K562 (cell line): ENCODE measurements around the gene ESPN. TPM values are rescaled to one million over a fixed set of nuclear protein-coding genes. Genes with fewer than 3 reads are reported as not detected.

Experiments used
- CBFA2T3 ChIP-seq: fragments of 450-650 bp; IDR thresholded peaks from 2 replicates; pipeline ENCODE4 v1.6.1; 2017
- FOXA3 ChIP-seq, 2 experiments: fragments of 450-650 bp in 1 of 2; sonication (generic) in 1 of 2; formaldehyde crosslinking; IDR thresholded peaks in 1 of 2; conservative IDR thresholded peaks in 1 of 2; 2 replicates each; pipeline versions ENCODE4 v1.4.0 to v1.8.0; 2020 to 2022; ENCODE audit warnings: mild to moderate bottlenecking in 2 of 2, missing genetic modification reagents in 1 of 2
- HMG20B ChIP-seq: fragments of 250-450 bp; sonication (Bioruptor Pico); IDR thresholded peaks from 2 replicates; pipeline ENCODE4 v1.5.0; 2021; ENCODE audit warnings: mild to moderate bottlenecking
- HSF4 ChIP-seq: fragments of 250-450 bp; sonication (Bioruptor Pico); IDR thresholded peaks from 2 replicates; pipeline ENCODE4 v2.1.2; 2022; ENCODE audit warnings: mild to moderate bottlenecking, moderate library complexity, borderline replicate concordance
- IFI16 ChIP-seq: fragments of 250-450 bp; sonication (Bioruptor Pico); IDR thresholded peaks from 2 replicates; pipeline ENCODE4 v2.1.2; 2022; ENCODE audit warnings: mild to moderate bottlenecking, inconsistent platforms
- JUND ChIP-seq, 2 experiments: IDR thresholded peaks; 2 replicates in 1 of 2; 3 replicates in 1 of 2; pipeline ENCODE4 v1.6.1; 2011; ENCODE audit warnings: borderline replicate concordance in 2 of 2, low read depth in 2 of 2, low read length in 2 of 2, improper control_type of control experiment in 1 of 2, missing biosample characterization in 1 of 2, missing genetic modification characterization in 1 of 2, missing genetic modification reagents in 1 of 2
- NONO ChIP-seq, 2 experiments: fragments of 200-400 bp in 1 of 2; fragments of 450-650 bp in 1 of 2; formaldehyde crosslinking in 1 of 2; IDR thresholded peaks; 2 replicates each; pipeline ENCODE4 v1.6.1; 2017; ENCODE audit warnings: low read depth in 2 of 2, mild to moderate bottlenecking in 2 of 2, moderate library complexity in 2 of 2, low read length in 1 of 2
- OTX1 ChIP-seq: fragments of 450-650 bp; formaldehyde crosslinking; IDR thresholded peaks from 2 replicates; pipeline ENCODE4 v1.4.0; 2022; ENCODE audit warnings: mild to moderate bottlenecking
- RCOR1 ChIP-seq, 2 experiments: IDR thresholded peaks; 2 replicates each; pipeline ENCODE4 v1.6.1; 2012; ENCODE audit warnings: low read depth in 2 of 2, low read length in 2 of 2, borderline replicate concordance in 1 of 2, improper control_type of control experiment in 1 of 2
- ZFP1 ChIP-seq: fragments of 450-650 bp; formaldehyde crosslinking; IDR thresholded peaks from 2 replicates; pipeline ENCODE4 v1.4.0; 2020; ENCODE audit warnings: mild to moderate bottlenecking, mixed read lengths
- ZNF586 ChIP-seq: fragments of 450-650 bp; formaldehyde crosslinking; conservative IDR thresholded peaks from 2 replicates; pipeline ENCODE4 v1.4.0; 2020; ENCODE audit warnings: mild to moderate bottlenecking, moderate library complexity
- polyA plus RNA-seq, 8 experiments: library from polyadenylated mRNA; depleted of rRNA in 4 of 8; stranded (reverse) in 5 of 8; unstranded in 3 of 8; fragments of >200 nt; fragmentation: Nextera tagmentation in 2 of 8; fragmentation: Illumina TruSeq in 1 of 8; extraction: Ambion mirVana in 2 of 8; extraction: Trizol in 1 of 8; gene quantifications; 2 replicates each; pipeline versions ENCODE4 v1.2.1 to v1.2.3, GENCODE V29; 2011 to 2014; ENCODE audit warnings: inconsistent platforms in 1 of 8, missing spikeins in 1 of 8
- total RNA-seq, 7 experiments: library from RNA; depleted of rRNA in 6 of 7; stranded (reverse); fragments of >200 nt in 6 of 7; fragmentation: Illumina TruSeq in 2 of 7; extraction: Trizol in 2 of 7; gene quantifications; 2 replicates each; pipeline versions ENCODE4 v1.2.1 to v1.2.3, GENCODE V29; 2011 to 2021; ENCODE audit warnings: low replicate concordance in 1 of 7
- TF ChIP-seq, protein P1 (sequence below), 2 experiments: fragments of 450-650 bp; conservative IDR thresholded peaks; 2 replicates each; pipeline ENCODE4 v1.6.1; 2017; ENCODE audit warnings: mild to moderate bottlenecking in 2 of 2, moderate library complexity in 2 of 2
- TF ChIP-seq, protein P2 (sequence below): fragments of 250-450 bp; sonication (Bioruptor Pico); IDR thresholded peaks from 2 replicates; pipeline ENCODE4 v1.8.0; 2022; ENCODE audit warnings: inconsistent platforms, mild to moderate bottlenecking, moderate library complexity, borderline replicate concordance
- TF ChIP-seq, protein P3 (sequence below), 2 experiments: fragments of 200-800 bp in 1 of 2; sonication (Bioruptor generic) in 1 of 2; sonication (generic) in 1 of 2; formaldehyde crosslinking in 1 of 2; IDR thresholded peaks in 1 of 2; conservative IDR thresholded peaks in 1 of 2; 2 replicates each; pipeline versions ENCODE4 v1.5.0 to v1.6.1; 2016 to 2020; ENCODE audit warnings: missing compliant biosample characterization in 1 of 2, missing genetic modification characterization in 1 of 2, missing genetic modification reagents in 1 of 2

The ESPN gene
- total and polyA plus RNA-seq, 9 of the 15 experiments (the other 6 are each of a cell fraction or from before 2014, with no cell fraction given) = 0.07 to 1.2 (median 0.45) TPM; not detected in 3

GRCh38 chr1:6414443-6414844, 10.1 kb upstream of the ESPN start (continued):
- peak in 1 of 2 experiments; percentile 7; a peak in 1 of 4 replicates for TF ChIP-seq RCOR1 (IDR thresholded peaks at IDR 0.05; ENCODE audit: borderline replicate concordance in 1 of 2, low read depth in 2 of 2, low read length in 2 of 2)
- no peak for TF ChIP-seq HSF4 (CRISPR knock-in tag)
- TF ChIP-seq, protein P1, sequence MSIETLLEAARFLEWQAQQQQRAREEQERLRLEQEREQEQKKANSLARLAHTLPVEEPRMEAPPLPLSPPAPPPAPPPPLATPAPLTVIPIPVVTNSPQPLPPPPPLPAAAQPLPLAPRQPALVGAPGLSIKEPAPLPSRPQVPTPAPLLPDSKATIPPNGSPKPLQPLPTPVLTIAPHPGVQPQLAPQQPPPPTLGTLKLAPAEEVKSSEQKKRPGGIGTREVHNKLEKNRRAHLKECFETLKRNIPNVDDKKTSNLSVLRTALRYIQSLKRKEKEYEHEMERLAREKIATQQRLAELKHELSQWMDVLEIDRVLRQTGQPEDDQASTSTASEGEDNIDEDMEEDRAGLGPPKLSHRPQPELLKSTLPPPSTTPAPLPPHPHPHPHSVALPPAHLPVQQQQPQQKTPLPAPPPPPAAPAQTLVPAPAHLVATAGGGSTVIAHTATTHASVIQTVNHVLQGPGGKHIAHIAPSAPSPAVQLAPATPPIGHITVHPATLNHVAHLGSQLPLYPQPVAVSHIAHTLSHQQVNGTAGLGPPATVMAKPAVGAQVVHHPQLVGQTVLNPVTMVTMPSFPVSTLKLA (conservative IDR thresholded peaks at IDR 0.05) = peak in 1 of 2 experiments; percentile 92; a peak in 3 of 4 replicates
- TF ChIP-seq ZNF586 (CRISPR knock-in tag) = no peak
- no peak for TF ChIP-seq IFI16 (CRISPR knock-in tag)
- TF ChIP-seq, protein P2, sequence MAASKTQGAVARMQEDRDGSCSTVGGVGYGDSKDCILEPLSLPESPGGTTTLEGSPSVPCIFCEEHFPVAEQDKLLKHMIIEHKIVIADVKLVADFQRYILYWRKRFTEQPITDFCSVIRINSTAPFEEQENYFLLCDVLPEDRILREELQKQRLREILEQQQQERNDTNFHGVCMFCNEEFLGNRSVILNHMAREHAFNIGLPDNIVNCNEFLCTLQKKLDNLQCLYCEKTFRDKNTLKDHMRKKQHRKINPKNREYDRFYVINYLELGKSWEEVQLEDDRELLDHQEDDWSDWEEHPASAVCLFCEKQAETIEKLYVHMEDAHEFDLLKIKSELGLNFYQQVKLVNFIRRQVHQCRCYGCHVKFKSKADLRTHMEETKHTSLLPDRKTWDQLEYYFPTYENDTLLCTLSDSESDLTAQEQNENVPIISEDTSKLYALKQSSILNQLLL = no peak
- TF ChIP-seq ZFP1 = no peak
- TF ChIP-seq FOXA3 (CRISPR knock-in tag; conservative IDR thresholded peaks at IDR 0.05 in 1 of 2, IDR thresholded peaks at IDR 0.05 in 1 of 2) = no peak
- TF ChIP-seq HMG20B (CRISPR knock-in tag) = no peak
- TF ChIP-seq, protein P3, sequence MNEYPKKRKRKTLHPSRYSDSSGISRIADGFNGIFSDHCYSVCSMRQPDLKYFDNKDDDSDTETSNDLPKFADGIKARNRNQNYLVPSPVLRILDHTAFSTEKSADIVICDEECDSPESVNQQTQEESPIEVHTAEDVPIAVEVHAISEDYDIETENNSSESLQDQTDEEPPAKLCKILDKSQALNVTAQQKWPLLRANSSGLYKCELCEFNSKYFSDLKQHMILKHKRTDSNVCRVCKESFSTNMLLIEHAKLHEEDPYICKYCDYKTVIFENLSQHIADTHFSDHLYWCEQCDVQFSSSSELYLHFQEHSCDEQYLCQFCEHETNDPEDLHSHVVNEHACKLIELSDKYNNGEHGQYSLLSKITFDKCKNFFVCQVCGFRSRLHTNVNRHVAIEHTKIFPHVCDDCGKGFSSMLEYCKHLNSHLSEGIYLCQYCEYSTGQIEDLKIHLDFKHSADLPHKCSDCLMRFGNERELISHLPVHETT (CRISPR knock-in tag; conservative IDR thresholded peaks at IDR 0.05 in 1 of 2, IDR thresholded peaks at IDR 0.05 in 1 of 2) = no peak
- TF ChIP-seq OTX1 (CRISPR knock-in tag) = no peak
- TF ChIP-seq CBFA2T3 = no peak
- no peak for TF ChIP-seq JUND (IDR thresholded peaks at IDR 0.05; ENCODE audit: borderline replicate concordance, low read depth, low read length)
- TF ChIP-seq JUND (tag; IDR thresholded peaks at IDR 0.05; ENCODE audit: borderline replicate concordance, low read depth, low read length) = no peak
- no peak for TF ChIP-seq NONO (IDR thresholded peaks at IDR 0.05; ENCODE audit: low read depth in 2 of 2, low read length in 1 of 2)
